NCI-H187 (cell line): ENCODE data around the gene MTMR3.

Experiments used
- DNase-seq, 2 experiments: peaks; one replicate each; lab custom pipeline; 2025; lab: John Stamatoyannopoulos, UW

Gene MTMR3

DNA sequence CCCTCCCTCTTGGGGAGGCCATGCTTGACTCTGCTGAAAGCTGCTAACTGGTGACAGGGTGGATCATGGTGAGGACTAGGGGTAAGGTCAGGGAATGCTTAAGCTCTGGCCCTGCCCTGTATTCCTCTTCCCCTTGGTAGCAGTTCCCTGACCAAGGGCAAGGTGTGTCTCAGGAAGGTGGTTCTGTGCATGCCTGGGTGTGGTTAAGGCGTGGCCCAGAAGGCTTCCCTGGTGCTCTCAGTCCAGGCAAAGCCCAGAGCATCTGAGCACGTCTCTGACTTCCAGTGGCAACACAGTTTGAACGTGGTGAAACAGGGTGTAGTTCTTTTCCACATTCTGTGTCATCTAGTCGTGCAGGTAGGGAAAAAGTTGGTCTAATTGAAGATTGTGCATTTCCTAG is 144.2 kb downstream of the MTMR3 start:
- DNase-seq: no peak

DNA sequence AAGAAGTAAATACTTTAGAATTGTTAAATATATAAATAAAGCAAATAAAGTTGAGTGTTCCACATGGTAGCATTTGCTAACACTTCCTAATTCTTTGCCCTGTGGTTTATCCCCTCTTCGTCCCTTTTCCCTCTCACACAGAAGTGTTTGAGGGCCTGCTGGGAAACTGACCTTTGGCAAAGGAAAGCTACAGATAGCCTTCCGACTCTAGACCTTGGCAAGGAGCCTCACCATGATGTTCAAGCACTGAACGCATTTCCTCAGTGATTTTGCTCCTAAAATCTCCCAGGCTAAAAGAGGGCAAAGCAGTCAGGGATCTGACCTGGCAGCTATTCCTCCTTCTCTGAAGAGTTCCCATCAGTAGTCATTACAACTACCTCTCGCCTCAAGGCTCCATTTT is 144.8 kb downstream of the MTMR3 start:
- DNase-seq: no peak

DNA sequence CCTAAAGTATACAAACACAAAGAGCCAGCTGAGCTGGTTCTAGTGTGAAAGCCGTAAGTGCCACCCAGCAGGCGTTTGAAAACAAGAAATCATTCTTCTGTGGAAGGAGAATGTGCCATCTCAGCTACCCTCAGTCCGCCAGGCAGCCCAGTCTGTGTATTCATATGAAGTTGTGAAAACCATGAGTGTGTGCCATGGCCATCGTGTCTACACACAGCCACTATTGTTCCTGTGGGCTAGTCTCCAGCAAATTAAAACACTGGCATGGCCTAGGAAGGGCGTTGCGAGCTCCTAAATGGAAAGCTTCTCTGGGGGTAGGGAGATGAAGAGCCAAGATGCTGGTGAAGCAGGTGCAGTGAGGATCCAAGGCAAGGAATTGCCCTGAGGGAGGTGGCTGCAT is 145.8 kb downstream of the MTMR3 start:
- DNase-seq: no peak

DNA sequence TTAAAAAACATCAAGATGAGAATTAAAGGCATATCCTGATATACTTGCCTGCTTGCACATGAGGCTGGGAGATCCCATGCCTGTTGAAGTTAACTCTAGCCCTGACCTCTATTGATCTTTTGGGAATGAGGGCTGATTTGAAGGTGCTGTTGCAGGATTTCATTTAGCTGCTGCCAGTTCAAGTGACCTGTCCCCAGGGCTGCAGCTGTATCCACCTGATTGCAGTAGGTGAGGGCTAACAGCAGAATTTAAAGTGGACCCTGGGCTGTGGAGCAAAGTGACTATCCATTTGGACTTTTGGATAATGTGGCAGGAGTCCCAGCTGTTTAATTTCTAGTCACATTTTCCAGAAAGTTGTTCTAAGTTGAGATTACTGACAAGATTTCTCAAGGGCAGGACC is 146.5 kb downstream of the MTMR3 start:
- DNase-seq: no peak

DNA sequence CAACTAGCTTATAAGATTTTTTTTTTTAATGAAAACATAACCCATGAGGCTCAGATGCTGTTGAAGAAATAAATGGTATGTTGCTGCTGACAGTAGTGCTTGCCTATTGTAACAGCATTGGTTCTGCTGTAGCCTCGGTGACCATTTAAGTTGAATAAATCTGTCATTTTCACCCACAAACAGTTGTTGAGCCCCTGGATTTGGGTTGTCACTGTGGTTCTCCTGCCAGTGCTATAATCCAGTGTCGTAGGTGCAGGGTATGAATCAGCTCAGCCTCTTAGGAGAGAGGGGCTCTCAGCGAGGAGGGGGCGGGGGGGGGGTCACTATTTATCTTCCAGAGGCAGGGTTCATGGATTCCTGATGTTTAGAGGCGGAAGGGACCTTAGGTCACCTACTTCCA is 147.4 kb downstream of the MTMR3 start:
- DNase-seq: no peak

DNA sequence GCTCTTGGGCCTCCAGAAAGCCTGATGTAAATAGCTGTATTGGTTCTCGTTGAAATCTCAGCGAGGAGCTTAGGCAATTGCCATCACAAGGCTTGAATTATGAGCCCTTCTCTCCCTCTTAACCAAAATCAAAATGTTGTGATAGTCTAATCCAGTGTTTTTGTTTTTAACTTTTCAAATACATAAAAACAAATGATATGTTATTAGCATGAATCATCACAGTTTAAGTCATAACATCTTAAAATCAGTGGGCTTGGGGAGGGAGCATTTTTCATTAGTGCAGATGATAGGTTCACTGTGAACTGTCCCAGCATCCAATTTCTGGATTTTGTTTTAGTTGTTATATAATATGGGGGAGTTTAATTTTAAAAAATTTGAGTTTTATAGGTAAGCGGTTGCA is 148.4 kb downstream of the MTMR3 start:
- no peak for DNase-seq

DNA sequence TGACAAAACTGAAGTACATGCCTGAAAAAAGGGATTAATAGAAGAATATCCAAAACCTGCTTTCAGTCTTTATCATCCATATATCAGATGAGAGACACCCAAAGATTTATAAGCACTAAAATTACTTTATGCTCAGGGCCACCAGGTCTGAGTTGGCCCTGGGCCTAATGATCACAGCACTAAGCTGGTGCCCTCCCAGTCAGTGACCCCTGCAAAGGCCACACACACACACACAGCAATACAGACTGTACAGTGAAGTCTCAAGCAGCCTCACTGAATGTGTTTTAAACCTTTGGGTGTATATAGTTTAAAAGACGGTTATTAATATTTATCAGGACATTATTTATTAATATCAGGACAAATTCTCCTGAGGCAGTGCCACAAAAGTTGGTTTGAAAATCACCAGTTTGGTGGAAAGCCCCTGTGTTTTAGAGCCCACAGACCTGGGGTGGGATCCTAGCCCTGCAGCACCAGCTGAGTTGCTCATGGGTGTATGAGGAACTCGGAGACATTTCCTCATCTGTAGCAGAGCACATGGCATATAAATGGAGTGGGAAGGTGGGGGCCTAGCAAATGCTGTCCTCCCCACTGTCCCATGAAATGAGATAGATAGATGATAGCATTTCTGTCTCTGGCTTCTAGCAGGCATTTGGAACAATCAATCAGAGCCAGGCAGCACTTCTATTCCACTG is 148.9 kb downstream of the MTMR3 start:
- no peak for DNase-seq

DNA sequence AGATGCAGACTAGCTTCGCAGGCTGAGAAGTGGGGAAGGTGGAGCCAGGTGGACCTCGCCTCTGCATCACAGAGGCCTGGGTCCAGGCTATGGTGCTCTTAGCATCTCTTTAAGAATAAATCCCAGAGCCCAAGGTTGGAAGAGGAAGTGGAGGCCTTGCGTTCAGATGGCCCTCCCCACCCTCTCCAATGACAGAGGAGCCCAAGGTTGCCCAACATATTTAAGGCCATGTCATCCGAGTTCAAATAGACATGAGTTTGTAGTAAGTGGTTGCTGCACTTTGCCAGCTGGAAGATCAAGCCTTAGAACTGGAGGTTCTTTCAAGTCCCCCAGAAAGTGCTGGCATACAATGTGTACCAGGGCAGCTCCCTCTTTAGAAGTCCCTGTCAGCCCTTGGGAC is 150.2 kb downstream of the MTMR3 start:
- no peak for DNase-seq

DNA sequence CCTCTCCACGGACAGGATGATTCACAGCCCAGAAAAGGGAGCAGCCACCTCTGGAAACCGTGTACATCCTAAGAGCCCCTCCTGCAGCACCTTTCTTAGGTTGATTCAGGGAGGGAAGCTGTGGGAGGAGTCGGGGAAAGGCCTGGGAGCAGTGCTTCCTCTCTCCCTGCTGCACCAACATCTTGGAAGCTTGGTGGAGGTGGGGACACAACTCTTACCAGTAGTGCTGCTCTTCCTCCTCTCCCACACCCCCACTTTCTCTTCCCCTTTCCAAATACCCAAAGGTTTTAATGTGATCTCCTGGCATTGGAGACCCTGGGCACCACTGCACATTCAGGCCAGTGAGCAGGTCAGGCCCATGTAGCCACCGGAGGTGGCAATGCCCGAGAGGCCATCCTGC is 150.9 kb downstream of the MTMR3 start:
- no peak for DNase-seq

DNA sequence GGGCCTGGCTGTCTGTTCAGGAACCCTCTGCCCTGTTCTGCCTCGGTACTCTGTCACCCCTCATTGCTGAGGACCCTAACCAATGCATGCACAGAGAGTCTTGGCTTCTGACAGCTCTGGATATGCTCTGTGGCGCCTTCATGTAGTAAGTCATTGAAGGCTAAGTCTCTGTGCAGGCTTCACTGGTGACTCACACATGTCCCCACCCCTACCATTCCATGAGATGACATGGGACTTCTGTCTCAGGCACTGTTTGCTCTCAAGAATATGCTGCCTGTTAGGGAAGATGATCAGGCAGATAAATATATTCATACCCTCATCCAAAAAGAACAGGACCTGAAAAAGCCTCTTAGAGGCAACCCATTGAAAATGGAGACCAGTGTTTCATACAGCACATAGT is 153.7 kb downstream of the MTMR3 start:
- DNase-seq: no peak

DNA sequence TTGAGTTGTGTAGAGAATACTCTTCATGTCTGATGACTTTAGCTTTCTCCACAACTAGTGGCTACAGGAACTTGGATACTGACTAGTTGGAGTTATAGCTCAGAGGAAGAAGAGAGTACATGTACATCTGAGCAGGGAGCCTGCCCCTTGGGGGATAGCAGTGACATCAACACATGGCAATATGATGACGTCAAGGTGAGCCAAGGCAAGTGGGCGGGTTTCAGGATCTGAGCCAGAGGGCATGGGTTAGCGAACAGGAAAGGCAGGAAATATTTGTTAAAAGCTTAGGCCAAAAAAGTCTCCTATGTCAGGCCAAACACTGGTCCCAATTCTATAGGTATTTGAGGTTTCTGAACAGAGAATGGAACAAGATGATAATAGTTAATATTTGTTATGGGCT is 155.2 kb downstream of the MTMR3 start:
- DNase-seq: no peak

DNA sequence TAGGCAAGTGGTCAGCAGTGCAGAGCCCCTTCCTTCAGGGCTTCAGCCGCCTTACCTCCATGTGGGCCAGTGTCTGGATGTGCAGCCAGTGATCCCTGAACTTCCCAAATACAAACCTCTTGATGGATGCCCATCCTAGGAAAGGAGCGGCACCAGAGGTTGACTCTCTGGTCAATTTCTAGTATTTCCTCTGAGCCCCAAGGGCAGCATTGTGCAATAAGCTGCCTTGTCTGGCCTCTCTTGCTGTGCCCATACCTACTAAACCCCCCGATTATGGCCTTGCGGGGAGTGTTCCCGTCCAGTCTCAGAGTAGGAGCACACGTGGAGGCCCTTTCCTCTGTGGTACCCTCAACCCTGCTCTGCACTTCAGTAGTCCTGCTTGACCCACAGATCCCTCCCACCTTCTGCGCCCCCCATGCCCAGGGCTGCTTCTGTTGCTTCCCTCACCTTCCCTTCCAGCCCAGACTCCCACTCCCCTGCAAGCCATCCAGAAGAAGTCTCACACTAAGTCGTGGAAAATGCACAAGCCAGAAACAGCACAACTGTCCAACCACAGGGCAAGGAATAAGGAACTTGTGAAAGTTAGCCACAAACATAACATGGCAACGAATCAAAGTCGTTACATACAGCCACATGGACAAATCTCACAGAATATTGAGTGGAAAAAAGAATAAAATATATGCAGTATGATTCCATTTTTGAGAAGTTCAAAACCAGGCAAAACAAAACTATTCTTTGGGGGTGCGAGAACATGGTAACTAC is 157.7 kb downstream of the MTMR3 start:
- no peak for DNase-seq

DNA sequence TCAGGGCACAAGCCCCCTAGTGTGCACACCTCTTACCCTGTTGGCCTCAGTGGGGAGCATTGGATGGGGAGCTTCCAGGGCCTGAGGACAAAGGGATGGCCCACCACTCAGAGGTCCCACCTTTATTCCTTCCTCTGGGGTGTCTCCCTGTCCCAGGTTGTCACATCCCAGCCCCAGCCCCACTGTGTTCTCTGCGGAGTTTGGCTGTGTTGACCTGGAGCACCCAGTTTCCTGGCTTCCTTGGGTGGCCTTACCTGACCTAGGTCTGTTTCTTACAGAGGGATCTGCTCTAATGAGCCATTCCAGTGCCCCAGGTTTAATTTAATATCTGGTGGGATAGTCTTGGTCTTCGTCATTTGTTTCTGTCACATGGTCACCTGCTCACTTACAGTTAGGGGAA is 158.5 kb downstream of the MTMR3 start:
- DNase-seq: no peak

DNA sequence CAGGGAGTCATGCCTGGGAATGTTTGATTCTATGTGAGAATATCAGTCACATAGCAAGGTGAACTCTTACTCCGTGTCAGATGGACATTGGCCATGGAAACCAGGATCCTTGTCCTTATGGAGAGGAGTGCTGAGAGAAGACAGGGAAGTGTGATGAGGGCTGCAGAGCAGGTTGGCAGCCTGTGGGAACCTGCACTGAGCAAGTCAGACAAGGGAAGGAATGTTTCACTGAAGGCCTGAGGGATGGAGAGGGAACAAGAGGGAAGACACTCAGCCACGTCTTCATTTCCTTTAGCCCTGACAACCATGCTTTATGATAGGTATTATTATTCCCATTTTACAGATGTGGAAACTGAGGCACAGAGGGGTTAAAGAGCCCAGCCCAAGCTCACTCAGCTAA is 158.9 kb downstream of the MTMR3 start:
- DNase-seq: no peak

DNA sequence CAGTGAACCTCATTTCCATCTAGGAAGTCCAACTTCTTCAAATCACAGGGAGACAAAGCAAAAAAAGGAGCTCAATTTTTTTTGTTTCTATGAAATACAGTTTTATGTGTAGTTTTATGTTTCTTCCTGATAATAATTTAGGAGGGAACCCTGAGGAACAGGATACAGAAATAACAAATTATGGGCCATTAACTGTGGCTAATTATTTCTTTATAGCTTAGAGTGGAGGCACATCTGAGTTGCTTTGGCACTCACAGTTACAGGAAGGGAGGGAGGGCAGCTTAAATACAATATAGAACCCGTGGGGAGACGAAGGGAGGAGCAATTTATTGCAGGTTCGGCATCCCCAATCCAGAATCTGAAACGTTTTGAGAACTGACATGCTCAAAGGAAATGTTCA is 160.2 kb downstream of the MTMR3 start:
- DNase-seq: no peak

DNA sequence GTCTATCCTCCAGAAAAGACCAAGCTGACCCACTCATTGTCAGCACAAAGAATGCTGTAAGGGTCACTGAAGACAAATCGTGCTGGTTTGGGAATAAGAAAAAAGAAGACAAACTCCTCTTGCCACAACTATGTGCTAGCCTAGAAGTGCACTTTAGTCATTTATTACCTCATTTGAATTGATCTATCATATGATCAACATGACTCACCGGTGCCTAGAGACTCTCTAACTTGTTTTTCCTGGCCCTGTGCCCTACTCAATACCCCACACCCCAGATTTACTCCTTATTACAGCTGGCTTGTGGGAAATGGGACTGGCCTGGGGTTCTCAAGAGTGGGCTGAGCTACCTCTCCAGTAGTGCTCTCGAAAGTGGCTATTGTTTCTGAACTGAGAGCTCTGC is 161.4 kb downstream of the MTMR3 start:
- no peak for DNase-seq

DNA sequence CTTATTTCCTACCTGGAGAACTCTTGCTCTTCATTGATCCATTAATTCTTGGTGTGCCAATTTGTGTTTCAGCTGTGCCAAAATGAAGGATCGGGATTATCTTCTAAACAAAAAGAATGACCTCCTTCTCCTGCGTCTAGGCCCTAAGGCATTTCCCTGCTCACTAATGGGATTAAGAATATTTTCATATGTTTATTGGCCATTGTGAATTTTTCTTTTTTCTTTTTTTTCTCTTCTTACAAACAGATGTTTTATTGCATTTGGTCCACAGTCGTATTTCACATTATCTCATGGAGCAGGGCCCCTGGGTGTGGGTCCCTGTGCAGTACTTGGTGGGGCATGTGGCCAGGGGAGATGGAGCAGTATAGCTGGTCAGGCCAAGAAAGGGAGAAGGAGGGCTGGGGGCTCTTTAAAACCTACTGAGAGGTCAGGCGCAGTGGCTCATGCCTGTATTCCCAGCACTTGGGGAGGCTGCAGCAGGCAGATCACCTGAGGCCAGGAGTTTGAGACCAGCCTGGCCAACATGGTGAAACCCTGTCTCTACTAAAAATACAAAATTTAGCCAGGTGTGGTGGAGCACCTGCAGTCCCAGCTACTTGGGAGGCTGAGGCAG is 162.0 kb downstream of the MTMR3 start:
- DNase-seq: no peak

DNA sequence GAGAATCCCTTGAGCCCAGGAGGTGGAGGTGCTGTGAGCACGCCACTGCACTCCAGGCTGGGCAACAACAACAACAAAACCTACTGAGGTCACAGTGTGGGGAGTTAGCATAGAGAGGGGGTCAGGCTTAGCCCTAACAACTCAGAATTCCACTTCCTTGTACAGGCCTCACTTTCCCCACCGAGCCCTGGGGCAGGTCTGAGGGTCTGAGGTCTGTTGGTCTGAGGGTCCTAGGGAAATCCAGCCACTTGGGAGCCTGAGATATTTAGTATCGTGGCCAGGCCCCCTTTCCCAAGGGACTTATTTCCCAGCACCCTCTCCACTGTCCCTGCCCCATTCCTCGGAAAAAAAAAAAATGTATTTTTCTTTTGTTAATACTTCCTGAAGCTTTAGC is 162.5 kb downstream of the MTMR3 start:
- no peak for DNase-seq

DNA sequence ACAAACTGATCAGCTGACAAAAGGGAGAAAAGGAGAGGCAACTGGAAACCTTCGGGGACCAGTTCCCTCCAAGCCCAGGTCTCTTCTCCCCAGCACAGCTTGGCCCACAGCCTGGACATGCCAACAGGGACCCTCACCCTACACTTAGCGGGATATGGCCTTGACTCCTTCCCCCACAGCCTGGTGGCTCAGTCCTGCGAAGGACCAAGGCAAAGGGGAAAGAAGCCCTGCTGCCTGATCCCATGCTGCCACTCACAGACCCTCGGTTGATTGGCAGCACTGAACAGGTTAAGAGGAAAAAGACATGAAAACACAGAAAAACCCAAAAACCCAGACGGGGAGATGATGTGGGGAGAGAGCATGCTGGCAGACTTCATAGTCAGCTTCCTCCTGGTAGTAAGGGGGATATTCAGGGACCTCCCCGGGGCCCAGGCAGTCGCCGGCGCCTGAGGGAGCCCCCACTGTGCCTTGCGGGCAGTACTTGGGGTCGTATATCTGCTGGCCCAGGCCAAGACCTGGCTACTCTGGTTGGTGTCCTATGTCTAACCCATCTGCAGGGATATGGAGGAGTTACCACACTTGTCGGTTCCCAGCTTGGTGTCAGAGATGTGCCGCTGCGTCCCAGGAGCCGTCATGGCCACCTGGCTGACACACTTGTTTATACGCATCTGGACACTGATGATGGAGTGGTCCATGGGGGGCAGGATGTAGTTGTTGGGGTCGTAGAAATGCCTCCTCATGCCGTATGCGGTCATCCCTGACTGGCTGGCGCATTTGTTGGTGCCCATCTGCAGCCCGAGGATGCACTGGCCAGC is 163.1 kb downstream of the MTMR3 start:
- no peak for DNase-seq

DNA sequence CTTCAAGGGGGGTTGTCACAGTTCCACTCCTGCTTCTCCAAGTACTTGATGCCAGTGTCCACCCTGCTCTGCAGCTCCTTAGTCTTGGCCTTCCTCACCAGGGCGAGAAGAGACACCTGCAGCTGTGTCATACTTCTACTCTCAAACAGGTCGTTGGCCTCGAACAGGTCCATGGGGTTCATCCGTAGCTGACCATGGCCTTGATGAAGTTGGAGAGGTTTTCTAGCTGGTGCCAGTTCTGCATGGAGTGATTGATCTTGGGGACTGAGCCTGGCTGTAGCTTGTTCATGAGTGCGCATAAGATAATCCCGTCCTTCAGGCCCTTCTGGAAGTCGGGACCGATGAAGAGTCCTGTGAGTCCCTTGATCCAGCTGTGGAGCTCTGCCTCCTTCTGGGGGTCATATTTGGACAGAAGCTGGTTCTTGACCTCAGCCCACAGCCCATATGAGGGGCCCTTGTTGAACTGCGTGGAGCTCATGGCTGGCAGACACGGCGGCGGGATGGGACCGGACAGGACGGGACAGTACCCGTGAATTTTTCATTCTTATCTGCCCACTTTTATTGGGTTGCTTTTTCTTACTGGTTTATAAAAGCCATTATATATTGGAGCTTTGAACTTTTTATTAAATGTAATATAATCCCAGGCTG is 163.9 kb downstream of the MTMR3 start:
- DNase-seq: no peak

DNA sequence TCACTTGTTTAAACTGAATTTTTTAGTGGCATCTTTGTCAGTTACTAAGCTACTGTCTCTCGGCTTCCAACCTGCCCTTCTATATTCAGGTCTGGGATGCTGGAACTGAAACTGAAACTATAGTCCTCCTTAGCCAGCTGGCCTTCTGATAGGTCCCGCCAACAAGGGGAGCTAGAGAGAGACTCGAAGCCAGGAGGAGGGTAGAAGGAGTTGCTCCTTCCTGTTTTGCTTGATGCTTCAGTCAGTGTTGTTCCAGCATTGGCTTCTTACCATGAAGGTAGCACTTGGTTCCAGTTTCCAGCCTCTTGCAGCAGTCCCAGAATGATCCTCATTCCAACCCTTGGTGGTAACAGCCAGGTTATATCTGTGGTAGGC is 164.4 kb downstream of the MTMR3 start:
- DNase-seq: no peak

DNA sequence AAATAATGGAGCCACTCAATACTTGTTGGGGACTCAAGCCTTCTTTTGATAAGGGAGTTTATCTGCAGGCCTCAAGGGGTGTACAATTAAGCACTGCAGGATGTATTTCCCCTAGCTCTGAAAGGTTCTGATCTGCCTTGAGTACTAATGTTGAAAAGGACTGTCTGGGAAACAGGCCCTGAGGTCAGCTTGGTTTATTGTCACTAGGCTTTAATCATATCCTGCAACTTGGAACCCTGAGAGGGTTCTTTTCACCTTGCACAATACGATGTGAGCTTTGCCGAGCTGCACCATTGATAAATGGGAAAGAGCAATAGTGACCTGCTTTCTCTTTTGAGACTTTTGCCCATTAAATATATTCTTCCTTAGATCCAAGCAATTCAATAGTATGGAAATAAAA is 165.7 kb downstream of the MTMR3 start:
- DNase-seq: no peak
